Measurements from ENCODE around the gene PELO.

The PELO gene

DNA sequence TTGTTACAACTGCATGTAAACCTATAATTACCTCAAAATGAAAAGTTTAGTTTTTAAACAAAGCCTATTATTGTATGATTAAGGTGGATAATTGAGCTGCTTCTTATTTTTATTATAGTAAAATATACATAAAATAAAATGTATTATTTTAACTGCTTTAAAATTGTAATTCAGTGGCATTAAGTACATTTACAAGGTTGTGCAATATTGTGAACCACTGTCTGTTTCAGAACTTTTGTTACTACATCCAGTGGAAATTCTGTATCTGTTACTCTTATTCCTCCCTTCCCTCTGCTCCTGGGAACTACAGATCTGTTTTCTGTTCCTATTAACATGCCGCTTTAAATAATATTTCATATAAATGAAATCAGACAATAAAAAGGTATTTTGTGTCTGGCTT, 37.1 kb downstream of the PELO start:
- no peak overlapping the region for H3K4me3 ChIP-seq (ENCODE audit: low read depth, low read length)
- no peak for TF ChIP-seq CTCF (IDR thresholded peaks at IDR 0.05; ENCODE audit: low read depth, low read length, missing control alignments)
- DNase-seq (ENCODE audit: low read depth): no peak

DNA sequence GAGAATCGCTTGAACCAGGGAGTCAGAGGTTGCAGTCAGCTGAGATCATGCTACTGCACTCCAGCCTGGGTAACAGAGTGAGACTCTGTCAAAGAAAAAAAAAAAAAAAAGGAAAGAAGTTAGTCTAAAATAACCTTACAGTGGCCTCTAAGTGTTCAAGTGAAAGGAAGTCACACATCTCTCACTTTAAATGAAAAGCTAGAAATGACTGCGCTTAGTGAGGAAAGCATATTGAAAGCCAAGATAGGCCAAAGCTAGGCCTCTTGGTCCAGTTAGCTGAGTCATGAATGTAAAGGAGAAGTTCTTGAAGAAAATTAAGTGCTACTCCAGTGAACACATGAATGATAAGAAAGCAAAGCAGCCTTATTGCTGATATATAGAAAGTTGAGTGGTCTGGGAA, 38.1 kb downstream of the PELO start:
- no peak for DNase-seq (ENCODE audit: low read depth)
- no peak for TF ChIP-seq CTCF (IDR thresholded peaks at IDR 0.05; ENCODE audit: low read depth, low read length, missing control alignments)
- H3K4me3 ChIP-seq (ENCODE audit: low read depth, low read length): no peak overlapping the region

DNA sequence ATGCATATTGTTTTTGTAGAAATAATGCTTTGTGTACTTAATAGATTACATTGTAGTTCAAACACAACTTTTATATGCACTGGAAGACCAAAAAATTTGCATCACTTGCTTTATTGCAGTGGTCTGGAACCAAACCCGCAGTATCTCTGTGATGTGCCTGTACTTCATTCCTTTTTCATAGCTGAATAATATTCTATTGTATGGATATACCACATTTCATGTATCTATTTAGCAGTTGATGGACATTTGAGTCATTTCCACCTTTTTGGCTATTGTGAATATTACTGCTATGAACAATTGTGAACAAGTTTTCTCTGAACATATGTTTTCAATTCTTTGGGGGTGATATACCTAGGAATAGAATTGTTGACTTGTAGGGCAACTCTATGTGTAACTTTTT, 40.1 kb downstream of the PELO start:
- no peak for TF ChIP-seq CTCF (IDR thresholded peaks at IDR 0.05; ENCODE audit: low read depth, low read length, missing control alignments)
- no peak overlapping the region for H3K4me3 ChIP-seq (ENCODE audit: low read depth, low read length)
- no peak for DNase-seq (ENCODE audit: low read depth)

GRCh38 chr5:52829664-52830063, 41.9 kb downstream of the PELO start:
- DNase-seq (ENCODE audit: low read depth): no peak
- no peak overlapping the region for H3K4me3 ChIP-seq (ENCODE audit: low read depth, low read length)
- TF ChIP-seq CTCF (IDR thresholded peaks at IDR 0.05; ENCODE audit: low read depth, low read length, missing control alignments): no peak

GRCh38 chr5:52830650-52831049, 42.9 kb downstream of the PELO start:
- no peak for TF ChIP-seq CTCF (IDR thresholded peaks at IDR 0.05; ENCODE audit: low read depth, low read length, missing control alignments)

DNA sequence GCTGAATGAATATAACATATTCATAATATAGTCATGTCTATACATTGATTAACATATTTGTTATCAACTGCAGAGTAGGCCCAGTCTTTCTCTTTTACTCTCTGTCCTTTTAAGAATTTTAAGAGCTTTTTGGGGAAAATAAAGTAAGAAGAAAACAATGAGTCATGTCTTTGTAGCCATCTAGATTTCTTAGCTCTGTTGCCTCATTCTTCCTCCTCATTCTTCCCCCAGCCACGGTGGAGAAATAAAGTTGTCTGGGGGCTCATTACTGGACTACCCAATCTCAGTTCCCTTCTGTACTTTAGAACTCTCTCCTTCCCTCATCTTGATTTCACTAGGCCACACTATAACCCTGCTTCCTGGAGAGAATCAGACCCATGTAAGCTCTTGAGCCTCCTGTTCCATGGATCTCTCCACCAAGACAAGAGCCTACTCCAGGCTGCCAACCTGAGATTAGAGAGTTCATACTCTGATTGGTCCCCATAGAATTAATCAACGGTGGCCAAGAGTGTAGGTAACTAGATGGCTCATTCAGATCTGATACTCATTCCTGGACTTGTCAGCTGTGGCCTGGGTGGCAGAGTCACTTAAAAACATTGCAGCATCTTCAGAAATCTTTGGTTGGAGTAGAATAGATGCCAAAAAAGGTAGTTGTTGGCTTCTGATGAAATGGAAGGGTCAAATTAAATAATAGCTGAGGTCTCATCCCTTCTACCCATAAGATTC, 44.2 kb downstream of the PELO start:
- no peak for DNase-seq (ENCODE audit: low read depth)

More at GRCh38 chr5:52830650-52831049, 42.9 kb downstream of the PELO start:
- H3K4me3 ChIP-seq (ENCODE audit: low read depth, low read length): no peak overlapping the region
- DNase-seq (ENCODE audit: low read depth): no peak

More for the DNA sequence above, 44.2 kb downstream of the PELO start:
- H3K4me3 ChIP-seq (ENCODE audit: low read depth, low read length): no peak overlapping the region
- TF ChIP-seq CTCF (IDR thresholded peaks at IDR 0.05; ENCODE audit: low read depth, low read length, missing control alignments): no peak
